Suppressor macrophage treated with lipopolysaccharide for 4 hours (primary cell): ENCODE data around the gene NLRP4.
A peak's percentile ranks its signal among the peaks of the same experiment; 100 is the strongest.

Experiments
- DNase-seq: peaks from one replicate; pipeline ENCODE4 v3.0.0-alpha.2; 2020

The NLRP4 gene, protein sequence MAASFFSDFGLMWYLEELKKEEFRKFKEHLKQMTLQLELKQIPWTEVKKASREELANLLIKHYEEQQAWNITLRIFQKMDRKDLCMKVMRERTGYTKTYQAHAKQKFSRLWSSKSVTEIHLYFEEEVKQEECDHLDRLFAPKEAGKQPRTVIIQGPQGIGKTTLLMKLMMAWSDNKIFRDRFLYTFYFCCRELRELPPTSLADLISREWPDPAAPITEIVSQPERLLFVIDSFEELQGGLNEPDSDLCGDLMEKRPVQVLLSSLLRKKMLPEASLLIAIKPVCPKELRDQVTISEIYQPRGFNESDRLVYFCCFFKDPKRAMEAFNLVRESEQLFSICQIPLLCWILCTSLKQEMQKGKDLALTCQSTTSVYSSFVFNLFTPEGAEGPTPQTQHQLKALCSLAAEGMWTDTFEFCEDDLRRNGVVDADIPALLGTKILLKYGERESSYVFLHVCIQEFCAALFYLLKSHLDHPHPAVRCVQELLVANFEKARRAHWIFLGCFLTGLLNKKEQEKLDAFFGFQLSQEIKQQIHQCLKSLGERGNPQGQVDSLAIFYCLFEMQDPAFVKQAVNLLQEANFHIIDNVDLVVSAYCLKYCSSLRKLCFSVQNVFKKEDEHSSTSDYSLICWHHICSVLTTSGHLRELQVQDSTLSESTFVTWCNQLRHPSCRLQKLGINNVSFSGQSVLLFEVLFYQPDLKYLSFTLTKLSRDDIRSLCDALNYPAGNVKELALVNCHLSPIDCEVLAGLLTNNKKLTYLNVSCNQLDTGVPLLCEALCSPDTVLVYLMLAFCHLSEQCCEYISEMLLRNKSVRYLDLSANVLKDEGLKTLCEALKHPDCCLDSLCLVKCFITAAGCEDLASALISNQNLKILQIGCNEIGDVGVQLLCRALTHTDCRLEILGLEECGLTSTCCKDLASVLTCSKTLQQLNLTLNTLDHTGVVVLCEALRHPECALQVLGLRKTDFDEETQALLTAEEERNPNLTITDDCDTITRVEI

DNA sequence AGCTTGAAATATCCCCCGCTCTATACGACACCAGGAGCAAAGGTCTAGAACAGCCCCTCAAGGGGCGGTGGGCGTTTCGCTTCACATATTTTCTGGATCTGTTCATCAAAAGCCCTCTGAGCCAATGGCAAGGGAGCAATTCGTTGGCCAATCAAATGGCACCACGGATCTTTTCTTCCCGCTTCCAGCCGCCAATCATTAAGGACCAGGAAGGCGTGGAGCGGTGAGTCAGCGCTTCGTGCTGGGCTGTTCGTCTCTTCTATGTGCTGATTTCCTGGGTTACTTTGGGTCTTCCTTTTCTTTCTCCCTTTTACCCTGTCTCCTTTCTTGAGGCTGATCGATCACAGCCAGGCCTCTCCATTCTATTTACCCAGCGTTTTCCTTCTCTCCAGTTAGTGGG lies at the start of gene NLRP4:
Gene NLRP4 (plus strand): TSS at position 201 of the 400 bp plus-strand sequence. CDS start 15,541 bp downstream, outside the sequence.
- no peak for DNase-seq

DNA sequence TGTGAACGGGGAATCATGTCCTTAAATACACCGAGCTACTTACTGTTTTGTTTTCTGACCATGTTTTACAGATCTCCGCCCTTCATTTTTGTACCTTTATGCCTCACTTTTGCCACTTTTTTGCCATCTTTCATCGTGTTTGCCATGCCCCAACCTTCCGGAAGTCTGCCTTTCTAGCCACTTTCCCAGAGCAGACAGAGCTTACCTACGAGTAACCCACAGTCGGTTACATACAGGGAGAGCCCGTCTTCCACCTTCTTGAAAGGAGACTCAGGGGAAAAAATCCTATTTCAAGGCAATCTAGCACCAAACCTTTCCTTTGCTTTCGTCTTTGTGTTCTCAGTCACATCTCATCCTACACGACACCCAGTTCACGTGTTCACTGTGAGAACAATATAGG lies 41.3 kb upstream of the NLRP4 start:
- no peak for DNase-seq

DNA sequence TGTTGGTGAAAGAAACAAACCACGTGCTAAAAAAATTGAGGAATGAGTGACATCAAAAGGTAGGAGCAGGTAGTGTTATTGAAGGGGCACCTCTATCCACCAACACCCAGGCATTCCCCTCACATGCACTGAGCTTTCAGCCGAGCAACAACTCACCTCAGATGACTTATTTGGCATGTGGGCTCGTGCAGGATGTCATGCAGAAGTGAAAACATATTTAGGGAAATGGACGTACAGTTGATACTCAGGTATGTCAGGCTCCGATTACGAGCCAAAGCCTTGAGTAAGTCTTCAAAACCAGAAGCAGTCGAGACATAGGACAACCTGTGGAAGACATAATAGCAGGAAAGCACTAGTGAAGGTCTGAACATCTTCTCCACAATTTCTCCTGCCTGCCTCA lies 34.9 kb upstream of the NLRP4 start:
- no peak for DNase-seq

DNA sequence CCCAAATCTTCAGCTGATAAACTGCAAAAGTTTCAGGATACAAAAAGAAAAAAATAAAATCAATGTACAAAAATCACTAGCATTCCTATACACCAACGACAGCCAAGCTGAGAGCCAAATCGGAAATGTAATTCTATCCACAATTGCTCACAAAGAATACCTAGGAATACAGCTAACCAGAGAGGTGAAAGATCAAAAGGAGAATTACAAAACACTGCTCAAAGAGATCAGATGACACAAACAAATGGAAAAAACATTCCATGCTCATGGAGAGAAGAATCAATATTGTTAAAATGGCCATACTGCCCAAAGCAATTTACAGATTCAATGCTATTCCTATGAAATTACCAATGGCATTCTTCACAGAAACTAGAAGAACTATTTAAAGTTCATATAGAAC lies 34.1 kb upstream of the NLRP4 start:
- no peak for DNase-seq

DNA sequence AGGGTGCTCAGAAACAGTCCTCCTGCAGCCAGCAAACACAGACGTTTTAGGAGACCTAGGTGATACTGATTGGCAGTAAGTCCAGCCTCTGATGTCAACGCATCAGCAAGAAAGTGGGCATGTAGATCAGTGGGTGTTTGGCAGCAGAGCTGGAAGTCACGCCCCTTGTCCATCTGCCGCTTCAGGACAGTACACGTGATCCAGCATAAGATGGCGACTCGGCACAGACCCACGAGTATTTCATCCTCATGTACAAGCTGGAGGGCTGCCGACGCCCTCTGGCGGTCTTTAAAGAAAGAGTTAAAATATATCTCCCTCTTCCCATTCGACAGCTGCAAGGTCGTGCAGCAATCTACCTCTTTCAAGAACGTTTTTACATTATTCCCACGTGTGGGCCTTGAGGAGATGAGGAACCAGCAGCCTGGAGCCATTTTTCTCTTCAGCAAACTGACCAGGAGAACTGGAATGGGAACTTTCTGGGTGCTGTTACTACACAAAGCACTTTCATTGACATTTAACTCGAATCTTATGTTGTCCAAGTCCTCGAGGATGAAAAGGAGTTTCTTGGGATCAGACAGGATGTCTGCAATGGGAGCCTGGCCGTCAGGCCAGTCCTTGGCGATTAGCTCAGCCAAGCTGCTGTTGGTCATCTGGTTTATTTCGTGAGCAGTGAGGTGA lies 26.8 kb upstream of the NLRP4 start:
- peak; percentile 66 for DNase-seq

DNA sequence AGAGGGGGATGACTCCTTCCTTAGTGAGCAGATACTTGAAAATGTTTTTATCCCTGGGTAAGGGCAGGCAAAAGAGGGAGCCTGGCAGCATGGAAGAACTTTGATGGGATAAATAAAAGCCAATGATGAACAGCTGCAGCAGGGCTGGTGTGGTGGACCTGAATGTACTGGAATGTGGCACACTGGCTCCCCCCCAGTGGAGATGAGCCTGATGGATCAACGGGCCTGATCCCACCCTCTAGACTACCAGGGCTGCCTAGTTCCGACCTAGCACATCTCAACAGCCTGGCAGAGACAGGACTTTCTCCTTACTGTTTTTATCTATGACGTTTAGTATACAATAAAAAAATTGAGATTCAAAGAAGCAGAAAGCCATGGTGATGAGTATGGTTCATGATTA lies 25.0 kb upstream of the NLRP4 start:
- DNase-seq = no peak

DNA sequence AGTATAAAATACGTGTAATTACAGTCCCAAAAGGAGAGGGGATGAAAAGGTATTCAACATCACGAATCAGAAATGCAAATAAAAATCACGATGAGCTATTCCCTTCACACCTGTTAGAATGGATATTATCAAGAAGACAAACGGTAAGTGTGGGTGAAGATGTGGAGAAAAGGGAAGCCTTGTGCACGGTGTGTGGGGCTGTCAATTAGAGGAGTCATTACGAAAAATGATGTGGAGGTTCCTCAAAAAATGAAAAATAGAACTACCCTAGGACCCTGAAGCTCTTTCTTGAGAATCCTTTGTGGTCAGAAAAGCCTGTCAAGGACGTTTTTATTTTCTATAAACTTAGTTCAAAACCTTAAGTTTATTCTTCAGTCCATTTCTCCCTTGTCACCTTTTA lies 23.9 kb upstream of the NLRP4 start:
- no peak for DNase-seq

DNA sequence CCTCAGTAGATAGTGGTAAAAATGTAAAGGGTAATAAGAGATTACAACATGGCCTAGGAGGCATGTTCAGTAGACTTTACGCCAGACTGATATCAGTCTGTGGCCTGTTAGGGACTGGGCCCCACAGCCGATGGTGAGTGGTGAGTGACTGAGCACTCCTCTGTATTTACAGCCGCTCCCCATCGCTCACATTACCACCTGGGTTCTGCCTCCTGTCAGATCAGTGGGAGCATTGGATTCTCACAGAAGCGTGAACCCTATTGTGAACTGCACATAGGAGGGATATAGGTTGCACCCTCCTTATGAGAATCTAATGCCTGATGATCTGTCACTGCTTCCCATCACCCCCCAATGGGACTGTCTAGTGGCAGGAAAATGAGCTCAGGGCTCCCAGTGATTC lies 22.4 kb upstream of the NLRP4 start:
- no peak for DNase-seq

DNA sequence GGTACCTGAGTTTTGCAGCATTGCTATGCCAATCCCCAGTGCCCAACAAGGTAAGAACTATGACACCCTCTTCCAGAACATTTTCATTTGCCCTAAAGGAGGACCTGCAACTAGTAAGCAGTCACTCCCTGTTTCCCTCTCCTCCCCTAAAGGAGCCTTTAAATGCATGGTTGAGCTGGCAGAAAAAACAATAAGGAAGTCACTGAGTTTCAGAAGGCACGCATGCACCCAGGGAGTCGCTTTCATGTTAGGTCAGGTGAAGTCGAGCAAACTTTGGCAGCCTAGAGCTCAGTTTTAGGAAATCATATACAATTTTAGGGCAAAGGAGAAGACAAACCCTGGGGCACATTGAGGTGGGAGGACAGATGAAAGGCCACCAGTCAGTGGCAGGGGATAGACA lies 16.3 kb upstream of the NLRP4 start:
- DNase-seq = no peak

DNA sequence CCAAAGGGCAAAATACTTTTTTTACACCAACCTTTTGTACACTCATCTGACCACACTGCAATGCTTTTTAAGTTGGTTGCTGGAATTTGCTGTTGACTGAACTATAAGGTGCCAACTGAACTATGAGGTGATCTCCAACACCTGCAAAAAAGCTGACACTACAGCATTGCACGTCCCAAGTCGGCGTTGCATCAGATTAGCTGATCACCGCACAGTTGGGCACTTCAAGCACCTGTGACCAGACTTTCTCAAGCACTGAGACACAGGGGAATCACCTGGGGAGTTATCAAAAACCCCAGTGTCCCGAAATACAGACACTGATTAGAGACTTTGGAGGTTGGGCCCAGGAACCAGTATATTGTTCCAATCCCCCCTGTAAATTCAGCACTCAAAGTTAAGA lies 5.7 kb upstream of the NLRP4 start:
- no peak for DNase-seq

DNA sequence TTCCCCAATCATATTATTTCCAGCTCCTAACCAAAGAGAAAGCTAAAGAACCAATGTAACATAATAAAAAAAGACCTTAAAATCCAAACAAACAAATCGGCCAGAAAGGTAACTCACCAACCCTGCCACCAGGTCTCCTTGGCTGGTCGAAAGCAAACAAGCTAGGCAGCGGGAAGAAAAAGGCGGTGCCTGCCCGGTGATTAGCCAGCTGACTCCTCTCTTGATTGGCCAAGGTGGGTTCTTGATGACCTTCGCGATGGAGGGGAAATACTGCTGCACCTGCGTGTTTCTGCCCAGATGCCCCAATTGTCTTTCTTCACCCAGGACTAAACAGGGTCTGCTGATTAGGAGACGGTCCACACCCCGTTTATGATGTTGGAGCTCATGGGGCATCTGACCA lies 4.5 kb upstream of the NLRP4 start, which contains the start of gene NLRP11:
Gene NLRP11 (minus strand): TSS at position 154 of the 400 bp plus-strand sequence. CDS start 13,825 bp downstream, outside the sequence.
- DNase-seq = no peak

DNA sequence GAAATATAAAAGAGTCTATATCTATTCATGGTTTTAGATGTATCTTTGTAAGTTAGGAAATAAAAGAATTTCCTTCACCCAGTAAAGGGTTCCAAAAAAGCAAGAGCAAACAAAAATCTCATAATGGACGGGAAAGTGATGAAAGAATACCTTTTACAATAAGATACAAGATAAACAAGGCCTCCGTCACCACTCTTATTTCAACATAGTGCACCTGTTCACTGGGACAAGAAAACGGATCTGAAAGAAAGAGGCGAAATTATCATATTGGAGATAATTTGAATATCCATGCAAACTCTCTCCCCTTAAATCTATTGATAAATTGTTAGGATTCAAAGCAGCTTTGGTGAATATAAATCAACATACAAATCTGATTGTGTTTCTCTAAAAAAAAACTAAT lies 3.7 kb upstream of the NLRP4 start:
- no peak for DNase-seq

DNA sequence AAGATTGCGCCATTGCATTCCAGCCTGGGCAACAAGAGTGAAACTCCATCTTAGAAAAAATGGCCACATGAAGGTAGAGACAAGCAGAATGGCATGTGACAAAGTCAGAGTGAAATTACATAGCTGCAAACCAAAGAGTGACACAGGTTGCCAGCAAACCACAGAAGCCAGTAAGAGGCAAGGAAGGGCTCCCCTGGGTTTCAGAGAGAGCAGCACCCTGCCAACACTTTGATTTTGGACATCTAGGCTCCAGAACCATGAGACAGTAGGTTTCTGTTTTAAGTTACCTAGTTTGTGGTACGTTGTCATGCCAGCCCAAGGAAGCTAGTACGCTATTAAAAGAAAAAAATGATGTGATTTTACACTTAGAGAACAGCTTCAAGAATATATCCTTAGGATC lies 1.9 kb downstream of the NLRP4 start:
- no peak for DNase-seq

DNA sequence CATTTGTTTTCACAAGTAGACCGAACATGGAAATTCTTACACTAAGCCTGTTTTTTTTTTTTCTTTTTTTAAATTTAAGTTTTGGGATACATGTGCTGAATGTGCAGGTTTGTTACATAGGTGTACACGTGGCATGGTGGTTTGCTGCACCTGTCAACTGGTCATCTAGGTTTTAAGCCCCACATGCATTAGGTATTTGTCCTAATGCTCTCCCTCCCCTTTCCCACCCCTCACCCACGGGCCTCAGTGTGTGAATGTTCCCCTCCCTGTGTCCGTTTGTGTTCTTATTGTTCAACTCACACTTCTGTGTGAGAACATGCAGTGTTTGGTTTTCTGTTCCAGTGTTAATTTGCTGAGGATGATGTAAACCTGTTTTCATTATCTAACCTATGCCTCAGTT lies 2.6 kb downstream of the NLRP4 start:
- no peak for DNase-seq

DNA sequence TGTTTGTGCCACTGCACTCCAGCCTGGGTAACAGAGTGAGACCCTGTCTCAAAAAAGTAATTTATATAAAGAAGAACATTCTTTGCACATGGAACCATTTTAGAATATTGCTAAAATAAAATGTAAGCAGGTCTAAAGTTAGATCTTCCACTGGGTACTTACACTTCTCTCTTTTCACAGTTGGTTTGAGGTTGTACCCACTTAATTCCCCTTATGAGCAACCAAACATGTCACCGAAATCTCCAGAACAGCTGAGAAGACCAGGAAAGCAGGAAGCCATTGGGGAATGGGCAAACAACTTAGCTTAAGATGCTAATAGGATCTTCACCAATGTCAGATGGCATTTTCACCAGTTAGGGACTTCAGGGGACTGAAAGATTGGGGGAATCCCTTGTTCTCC lies 18.8 kb downstream of the NLRP4 start:
- DNase-seq = no peak

DNA sequence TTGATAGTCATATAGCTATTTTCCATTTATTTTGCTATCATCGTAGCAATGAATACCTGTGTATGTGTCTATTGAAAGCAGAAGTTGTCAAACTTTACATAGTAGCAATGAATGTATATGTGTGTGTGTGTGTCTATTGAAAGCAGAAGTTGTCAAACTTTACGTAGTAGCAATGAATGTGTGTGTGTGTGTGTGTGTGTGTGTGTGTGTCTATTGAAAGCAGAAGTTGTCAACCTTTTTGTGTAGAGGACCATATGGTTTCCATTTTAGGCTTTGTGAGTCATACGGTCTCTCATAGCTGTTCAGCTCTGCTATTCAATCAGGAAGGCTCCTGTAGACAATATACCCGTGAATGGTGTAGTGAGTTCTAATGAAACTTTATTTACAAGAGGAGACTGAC lies 20.8 kb downstream of the NLRP4 start:
- peak; percentile 9 for DNase-seq

DNA sequence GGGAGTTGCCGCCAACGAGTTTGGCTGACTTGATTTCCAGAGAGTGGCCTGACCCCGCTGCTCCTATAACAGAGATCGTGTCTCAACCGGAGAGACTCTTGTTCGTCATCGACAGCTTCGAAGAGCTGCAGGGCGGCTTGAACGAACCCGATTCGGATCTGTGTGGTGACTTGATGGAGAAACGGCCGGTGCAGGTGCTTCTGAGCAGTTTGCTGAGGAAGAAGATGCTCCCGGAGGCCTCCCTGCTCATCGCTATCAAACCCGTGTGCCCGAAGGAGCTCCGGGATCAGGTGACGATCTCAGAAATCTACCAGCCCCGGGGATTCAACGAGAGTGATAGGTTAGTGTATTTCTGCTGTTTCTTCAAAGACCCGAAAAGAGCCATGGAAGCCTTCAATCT lies 21.6 kb downstream of the NLRP4 start:
- DNase-seq = no peak

DNA sequence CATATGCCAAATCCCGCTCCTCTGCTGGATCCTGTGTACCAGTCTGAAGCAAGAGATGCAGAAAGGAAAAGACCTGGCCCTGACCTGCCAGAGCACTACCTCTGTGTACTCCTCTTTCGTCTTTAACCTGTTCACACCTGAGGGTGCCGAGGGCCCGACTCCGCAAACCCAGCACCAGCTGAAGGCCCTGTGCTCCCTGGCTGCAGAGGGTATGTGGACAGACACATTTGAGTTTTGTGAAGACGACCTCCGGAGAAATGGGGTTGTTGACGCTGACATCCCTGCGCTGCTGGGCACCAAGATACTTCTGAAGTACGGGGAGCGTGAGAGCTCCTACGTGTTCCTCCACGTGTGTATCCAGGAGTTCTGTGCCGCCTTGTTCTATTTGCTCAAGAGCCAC lies 22.1 kb downstream of the NLRP4 start:
- DNase-seq = no peak

DNA sequence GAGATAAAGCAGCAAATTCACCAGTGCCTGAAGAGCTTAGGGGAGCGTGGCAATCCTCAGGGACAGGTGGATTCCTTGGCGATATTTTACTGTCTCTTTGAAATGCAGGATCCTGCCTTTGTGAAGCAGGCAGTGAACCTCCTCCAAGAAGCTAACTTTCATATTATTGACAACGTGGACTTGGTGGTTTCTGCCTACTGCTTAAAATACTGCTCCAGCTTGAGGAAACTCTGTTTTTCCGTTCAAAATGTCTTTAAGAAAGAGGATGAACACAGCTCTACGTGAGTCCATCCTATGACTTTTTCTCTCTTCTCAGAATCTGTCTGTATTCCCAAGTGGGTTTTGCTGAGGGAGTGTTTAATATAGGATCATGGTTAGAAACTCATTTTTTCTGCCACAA lies 22.6 kb downstream of the NLRP4 start:
- no peak for DNase-seq

DNA sequence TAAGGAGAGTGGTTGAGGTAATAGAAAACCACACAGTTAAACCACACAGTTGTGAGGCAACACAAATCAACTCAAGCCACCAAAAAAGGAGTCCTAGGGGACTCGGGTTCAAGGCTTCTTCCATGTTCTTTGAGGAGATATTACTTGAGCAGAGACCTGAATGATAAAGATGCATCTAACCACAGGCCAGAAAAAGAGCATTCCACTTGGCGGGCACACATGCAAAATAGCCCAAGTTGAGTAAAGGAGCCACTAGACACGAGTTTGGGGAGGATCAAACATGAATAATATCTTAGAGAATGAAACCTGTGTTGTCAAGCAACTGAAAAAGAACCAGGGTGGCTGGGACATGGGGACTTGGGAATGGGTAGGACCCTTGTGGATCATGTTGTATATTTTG lies 30.2 kb downstream of the NLRP4 start:
- DNase-seq = no peak

DNA sequence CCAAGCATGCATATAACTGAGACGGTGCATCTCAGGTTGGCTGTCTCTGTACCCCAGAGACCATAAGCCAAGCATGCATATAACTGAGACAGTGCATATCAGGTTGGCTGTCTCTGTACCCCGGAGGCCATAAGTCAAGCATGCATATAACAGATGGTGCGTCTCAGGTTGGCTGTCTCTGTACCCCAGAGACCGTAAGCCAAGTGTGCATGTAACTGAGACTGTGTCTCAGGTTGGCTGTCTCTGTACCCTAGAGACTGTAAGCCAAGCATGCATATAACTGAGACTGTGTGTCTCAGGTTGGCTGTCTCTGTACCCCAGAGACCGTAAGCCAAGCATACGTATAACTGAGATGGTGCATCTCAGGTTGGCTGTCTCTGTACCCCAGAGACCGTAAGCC lies 30.8 kb downstream of the NLRP4 start:
- DNase-seq = no peak

DNA sequence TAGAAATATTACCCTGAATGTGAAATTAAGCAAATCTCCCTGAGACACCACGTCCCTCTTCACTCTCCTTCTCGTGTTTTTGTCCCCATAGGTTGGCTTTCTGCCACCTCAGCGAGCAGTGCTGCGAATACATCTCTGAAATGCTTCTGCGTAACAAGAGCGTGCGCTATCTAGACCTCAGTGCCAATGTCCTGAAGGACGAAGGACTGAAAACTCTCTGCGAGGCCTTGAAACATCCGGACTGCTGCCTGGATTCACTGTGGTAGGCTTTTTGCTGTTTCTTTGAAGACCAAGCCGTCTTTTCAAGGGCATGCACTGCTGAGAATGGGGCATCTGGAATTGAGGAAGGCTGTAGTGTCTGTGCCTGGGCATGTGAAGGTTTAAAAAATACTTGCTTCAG lies 34.4 kb downstream of the NLRP4 start:
- DNase-seq = no peak

DNA sequence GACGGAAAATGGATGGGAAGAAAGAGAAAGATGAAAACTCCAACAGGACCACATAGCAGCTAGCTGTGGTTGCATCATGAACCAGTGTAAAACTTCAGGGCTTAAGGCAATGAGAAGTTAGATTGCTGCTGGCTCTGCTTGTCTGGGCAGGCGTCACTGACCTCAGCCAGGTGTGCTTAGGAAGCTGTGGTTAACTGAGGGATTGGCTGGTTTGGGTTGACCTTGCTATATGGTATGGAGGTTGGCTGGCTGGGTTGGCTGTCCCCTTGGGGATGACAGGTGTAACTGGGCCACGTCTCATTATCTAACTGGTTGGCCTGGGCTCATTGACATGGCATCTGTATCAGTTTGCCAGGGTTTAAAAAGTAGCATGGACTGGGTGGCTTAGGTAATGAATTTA lies 40.9 kb downstream of the NLRP4 start:
- DNase-seq = no peak
